Measurements from ENCODE around the gene SLCO2A1. TPM values are rescaled to one million over a fixed set of nuclear protein-coding genes. Genes with fewer than 3 reads are reported as not detected.

The SLCO2A1 gene
- total RNA-seq, 1 donor from 2014 or later = not detected

DNA sequence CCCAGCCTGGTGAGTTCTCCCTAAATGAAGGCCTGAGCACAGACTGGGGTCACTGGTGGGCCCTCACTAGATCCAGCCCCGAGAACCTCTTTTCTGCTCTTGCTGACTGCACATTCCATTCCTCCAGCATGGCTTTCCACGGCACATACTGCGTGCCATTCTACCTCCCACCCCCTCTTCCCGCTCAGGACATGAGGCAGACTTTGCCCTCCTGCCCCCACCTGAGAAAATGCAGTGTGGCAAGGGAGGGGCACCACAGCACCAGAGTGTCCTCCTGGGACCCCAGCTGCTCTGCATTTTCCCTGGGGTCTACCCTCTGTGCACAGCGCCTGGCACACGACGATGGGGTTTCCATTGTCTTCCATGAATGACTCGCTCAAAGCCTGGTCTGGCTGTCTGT is 6.1 kb upstream of the SLCO2A1 start:
- no peak for DNase-seq (ENCODE audit: low read depth)

DNA sequence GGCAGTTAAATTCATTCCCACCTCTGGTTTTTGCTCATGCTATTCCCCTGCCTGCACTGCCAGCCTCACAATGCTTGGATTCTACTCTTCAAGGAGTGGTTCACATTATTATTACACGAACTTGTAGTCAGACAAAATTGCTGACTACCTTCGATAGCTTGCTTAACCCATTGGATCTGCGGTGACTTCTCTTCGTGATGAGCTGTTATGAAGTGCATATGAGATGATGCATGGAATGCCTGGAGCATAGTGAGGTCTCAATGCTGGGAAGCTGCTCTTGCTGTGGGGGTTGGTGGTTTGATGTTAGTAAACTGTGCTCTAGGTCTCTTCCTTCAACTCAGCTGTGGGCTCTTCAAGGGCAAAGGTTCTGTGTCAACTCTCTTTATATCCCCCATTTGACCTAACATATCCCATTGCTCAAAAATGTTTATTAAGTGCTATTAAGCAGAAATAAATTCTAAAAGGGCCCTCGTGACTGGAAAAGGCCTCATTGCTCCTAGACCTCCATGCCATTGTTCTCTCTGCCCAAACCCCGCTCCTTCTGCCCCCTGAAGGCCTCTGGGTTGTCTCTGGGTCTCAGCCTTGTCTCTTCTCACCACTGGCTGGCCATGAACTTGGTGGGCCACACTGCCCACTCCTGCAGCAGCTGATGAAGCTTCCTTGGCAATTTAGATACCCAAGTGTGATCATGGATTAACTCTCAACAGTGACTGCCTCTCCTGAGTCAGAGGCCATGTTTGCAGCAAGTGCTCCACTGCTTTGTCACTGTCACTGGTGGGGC is 4.5 kb upstream of the SLCO2A1 start:
- no peak for DNase-seq (ENCODE audit: low read depth)

DNA sequence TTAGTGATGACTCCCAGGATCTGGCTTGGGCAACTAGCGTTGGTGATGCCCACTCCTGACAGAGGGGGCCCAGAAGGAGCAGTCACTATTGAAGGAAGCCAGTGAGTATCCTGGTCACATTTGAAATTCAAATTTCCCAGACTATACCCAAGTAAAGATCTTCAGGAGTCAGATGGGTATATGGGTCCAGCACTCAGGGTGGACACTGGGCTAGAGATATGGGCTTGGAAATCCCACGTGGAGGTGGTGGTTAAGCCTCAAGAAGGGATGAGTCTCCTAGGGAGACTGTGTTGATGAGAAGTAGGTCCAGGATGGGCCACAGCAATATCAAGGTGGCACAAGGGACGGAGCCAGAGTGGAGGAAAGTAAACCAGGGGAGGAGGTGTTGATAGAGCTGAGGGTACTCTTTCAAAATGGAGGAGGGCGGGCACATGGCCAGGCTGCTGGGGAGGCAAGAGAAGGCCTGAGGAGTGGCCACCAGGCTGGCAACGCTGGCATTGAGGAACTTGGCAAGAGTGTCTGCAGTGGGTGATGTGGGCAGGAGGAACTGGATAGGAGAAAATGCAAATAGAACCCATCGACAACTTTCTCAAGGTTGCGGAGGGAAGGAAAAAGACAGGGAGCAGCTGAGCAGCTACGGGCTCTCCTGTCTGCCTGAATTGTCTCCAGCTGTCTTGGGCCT is 3.7 kb upstream of the SLCO2A1 start:
- no peak for DNase-seq (ENCODE audit: low read depth)

DNA sequence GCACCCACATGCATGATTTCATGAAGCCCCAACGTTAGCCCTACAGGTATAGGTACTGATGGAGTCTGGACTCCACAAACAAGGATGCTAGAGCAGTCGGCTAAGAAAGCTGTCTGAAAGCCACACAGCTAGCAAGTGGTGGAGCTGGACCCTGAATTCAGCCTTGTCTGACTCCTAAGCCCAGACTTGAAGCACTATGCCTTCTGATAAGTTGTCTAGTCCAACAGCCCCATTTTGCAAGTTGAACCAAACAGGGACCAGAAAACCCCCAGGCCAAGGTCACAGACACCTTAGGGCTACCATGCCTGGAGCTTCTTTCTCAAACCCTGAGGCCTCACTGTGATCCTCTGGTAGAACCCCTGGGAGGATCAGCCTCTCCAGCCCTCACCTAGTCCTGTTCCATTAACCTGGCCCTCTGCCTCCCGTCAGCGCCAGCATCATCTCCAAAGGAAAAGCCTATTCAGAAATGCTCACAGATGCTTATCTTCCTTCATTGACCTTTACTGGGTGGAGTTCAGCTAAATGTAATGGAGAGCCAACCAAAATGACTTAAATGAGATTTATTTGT is 1.7 kb upstream of the SLCO2A1 start:
- no peak for DNase-seq (ENCODE audit: low read depth)

DNA sequence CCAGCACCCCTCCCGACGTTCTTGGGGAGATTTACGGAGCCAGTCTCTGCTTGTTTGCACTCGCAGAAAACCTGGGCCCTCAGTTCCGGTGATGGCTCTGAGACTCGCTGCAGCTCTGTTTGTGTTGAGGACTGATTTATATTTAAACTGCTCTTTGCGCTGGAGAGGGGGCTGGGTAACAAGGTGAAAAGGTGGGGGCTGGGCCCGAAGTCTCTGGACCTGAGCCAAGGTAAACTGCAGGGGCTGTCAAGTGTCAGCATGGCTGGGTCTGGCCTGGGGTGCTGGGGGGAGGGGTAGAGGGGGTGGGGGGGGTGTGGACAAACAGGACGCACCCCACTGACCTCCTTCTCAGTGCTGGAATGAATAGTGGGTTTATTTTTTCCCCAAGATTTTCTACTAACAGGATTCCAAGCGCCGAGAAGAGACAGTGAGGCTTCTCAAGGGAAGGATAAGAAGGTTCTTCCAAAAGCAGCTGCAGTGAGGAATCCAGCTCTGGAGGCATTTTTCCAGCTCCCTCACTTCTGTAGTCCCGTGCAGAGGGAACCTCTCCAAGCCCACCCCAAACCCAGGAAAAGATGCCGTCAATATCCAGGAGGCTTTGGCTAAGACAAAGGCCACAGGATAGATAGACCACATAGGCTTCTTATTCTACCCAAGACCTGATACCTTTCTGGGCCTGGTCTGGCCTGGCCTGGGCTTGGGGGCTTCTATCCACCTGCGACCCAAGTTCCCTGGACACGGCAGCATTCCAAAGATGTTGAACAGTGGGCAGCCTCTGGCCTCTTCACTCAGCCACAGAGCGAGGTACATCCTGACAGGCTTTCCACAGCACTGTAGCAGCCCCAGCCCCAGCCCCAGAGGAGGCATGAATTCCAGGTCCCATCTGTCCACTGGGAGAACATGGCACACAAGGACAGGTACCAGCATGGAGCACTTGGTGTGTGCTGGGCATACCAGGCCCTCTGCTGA is 938 bp upstream of the SLCO2A1 start:
- DNase-seq (ENCODE audit: low read depth) = no peak

DNA sequence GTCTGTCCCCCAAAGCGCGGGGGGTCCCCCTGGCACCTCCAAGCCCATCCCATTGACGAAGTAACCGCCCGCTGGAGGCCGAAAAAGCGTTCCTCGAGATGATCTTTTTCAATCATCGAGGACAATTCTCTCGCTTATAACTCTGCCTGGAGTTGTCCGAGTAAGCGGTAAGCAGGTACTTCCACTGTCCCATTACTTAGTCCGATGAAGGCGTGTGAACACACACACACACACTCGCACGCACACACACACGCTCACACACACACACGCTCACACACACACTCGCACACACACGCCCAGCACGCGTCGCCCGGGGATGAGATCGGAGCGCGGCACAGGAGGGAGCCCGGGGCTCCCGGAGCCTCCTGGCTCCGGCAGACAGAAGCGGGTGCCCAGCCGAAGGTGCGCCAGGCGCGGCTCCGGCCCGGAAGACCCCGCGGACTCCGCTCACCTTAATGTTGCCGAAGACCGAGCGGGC is 430 bp downstream of the SLCO2A1 start:
- peak; percentile 11 for DNase-seq (ENCODE audit: low read depth)

DNA sequence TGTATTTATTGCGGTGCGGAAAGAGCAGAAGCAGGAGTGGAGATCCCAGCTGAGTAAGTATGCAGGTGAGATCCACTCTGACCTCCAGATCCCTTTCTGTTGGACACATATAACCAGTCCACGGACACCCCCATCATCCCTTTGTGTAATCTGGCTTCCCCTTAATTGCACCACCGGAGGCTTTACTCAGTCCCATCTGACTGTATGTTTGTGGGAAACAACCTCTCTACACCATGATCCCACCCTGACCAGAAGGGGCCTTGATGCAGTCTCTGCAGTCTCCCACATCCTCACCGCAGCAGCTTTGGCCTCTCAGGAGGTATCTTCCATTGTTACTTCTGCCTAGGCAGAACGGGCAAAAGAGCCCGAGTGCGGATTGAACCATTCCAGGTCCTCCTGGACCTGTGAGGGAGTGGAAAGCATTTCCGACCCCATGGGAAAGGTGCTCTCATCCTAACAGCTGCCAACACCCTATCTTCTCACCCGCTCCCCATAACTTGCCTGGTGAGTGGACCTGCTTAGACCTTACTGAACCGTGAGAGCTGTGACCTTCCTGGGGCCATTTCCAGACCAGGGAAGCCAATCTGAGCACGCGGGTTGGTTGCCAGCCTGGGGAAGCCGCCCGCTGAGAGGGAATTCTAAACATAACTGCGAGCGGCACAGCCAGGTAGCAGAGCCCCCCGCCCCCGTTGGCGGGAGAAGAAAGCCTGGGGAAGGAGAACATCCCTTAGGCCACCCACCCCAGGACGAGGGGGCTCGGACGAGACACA is 1.1 kb downstream of the SLCO2A1 start:
- DNase-seq (ENCODE audit: low read depth) = no peak

DNA sequence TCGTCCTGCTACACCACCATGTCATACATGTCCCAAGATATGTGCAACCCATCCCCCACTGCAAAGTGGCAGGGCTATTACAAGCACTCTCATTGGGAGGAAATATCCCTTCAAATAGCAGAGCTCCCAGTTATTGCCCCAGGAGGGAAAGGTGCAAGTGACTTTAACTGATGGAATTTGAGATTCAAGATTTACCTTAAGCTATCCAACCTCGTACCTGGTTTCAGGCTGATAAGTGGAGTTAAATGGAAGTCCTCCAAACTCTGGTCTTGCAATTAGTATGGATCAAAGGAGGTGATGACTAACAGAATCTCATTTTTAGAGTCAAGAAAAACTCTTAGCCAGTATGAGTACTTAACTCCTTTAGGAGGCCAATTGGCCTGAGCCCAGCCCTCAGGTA is 2.1 kb downstream of the SLCO2A1 start:
- DNase-seq (ENCODE audit: low read depth) = no peak

DNA sequence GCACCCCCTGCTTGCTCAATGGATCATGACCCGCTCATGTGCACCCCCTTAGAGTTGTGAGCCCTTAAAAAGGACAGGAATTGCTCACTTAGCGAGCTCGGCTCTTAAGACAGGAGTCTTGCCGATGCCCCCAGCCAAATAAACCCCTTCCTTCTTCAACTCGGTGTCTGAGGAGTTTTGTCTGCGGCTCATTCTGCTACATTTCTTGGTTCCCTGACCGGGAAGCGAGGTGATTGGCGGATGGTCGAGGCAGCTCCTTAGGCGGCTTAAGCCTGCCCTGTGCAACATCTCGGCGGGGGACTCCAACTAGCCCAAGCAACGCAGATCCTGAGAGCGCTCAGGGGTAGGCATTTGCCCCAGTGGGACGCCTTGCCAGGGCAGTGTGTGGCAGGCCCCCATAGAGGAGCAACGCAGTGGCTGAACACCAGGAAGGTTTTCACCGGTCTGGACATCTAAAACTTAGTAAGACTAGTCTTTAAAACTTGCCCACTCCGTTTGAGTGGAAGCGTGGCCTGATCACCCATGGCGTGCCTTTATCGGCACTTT is 9.5 kb downstream of the SLCO2A1 start:
- DNase-seq (ENCODE audit: low read depth) = no peak

DNA sequence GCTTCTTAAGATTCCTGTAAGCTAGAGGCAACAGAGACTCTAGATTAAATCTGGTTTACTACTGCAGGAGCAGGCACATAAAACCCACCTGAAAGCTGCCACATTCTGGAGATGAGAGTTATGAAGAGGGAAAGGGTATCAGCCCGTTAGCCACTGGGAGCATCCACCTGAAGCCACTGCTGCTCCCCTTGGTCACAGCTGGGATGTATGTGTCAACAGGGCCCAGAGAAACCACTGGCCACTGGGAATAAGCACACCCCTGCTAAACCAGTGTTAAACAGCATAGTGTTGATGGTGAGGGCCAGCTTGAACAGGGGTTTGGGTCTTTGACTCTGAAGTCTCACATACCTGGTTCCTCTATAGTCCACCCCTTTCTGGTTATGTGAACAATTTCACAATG is 10.9 kb downstream of the SLCO2A1 start:
- DNase-seq (ENCODE audit: low read depth) = no peak

DNA sequence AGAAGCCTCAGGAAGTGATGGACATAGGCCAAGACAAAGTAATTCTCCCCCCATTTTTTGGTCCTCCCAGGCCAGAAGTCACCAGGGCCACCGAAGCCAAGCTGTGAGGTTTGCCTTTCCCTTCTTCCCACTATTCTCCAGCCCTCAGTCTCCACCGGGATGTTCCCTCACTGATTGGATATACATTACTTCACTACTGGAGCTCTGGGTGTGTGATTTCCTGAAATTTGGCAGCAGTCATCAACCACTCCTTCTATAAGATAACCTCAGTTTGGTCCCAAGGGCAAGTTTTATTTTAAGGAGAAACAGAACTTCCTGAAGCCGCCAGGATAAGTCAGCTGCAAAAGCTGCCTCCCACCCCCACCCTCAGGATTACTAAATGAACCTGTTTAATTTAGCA is 11.3 kb downstream of the SLCO2A1 start:
- no peak for DNase-seq (ENCODE audit: low read depth)

DNA sequence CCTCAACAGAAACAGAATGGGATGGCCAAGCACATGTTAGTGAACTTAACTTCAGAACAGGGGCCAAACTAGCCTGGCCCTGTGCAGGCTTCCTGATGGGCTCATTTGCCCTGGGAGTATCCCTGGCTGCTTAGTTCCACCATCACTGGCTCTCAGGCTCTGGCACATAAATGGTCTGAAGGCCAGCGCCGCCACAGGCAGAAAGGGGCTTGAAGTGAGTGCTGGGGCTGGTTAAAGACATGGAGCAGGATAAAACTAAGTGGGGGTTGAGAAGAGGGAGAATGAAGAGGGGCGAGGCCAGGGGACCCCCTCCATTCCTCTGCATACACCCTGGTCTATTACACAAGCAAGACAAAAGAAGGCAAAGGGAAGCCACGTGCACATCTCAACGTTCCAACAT is 12.2 kb downstream of the SLCO2A1 start:
- DNase-seq (ENCODE audit: low read depth) = no peak

DNA sequence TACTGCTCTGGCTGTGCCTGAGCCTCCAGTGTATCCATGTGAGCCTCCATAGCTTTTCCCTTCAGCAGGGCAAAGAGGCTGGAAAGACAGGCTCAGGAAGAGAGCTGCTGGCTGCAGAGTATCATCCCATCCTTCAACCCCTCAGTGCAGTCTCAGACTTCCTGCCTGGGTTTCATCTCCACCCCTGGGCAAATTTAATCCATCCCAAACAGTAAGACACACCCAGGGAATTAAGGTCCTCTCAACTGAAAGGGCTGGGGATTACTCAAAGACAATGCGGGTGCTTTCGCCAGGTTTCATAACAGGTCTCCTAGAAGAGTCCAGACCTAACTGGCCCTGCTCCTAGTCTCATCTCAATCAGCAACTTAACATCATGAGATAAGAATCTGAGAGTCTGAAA is 15.5 kb downstream of the SLCO2A1 start:
- no peak for DNase-seq (ENCODE audit: low read depth)

DNA sequence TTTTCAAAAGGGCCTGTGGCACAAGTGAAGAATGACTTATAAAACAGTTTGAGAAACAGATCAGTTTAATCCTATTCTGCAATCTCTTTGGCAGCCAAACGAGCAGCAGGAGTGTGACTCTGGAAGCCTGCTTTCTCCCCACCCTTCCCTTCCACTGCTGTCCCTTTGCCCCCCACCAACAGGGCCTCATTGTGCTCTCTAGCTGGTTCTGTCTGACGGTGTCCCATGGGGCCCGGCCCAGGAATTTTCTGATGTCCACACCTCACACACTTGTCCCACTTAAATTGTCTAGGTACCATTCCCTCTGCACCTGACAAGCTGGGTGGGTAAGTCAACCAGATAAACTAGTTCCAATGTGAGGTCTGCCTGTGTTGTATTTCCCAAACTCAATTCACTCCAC is 16.4 kb downstream of the SLCO2A1 start:
- no peak for DNase-seq (ENCODE audit: low read depth)

DNA sequence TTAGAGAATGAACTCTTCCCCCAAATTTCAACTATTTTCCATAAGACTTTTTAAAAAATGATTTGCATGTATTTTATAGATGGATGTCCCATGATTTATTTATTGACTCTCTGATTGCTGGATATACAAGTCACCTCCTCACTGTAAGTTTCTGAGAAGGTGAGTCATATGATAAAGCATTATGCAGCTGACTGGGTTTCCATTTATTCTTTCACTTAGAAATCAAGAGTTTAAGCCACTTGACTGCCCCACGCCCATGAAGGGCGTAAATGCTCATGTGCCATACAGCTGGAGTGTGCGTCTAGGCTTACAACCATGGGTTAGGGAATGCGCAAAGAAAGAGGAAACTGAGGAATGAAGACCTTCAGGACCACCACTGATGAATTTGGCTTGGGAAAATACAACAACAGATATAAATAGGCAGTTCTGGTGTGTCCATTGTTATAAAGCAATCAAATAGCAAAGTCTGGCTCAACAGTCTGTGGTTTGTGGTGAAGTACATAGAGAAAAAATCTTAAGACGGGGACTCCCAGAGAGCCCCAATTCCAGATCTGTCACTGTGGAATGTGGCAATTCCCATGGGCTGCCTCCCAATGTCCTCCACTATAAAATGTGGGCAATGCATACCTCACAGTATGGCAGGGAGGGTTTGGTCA is 20.3 kb downstream of the SLCO2A1 start:
- DNase-seq (ENCODE audit: low read depth) = peak; percentile 25

DNA sequence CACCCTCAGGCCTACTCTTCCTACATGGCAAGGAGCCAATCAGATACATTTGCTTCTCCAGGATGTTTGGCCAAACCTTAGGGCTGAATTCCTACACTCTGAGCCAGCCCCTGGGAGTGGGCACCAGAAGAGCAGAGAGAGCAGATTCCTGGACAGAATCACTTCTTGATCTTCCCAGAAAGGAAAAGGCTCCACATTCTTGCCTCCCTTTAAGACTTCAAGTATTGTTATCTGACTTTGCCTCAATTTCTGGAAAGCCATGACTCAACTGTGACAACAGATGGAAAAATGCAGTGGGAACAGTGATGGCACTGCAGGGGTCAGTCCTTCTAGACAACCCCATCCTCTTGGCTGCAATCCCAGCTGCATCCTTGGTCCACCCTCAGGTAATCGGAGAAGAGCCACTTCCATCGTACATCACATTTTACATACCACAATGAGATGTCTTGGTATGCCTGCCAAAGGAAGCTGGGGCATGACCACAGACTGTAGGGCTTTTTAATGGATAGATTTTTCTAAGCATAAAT is 21.0 kb downstream of the SLCO2A1 start:
- DNase-seq (ENCODE audit: low read depth) = peak; percentile 18

DNA sequence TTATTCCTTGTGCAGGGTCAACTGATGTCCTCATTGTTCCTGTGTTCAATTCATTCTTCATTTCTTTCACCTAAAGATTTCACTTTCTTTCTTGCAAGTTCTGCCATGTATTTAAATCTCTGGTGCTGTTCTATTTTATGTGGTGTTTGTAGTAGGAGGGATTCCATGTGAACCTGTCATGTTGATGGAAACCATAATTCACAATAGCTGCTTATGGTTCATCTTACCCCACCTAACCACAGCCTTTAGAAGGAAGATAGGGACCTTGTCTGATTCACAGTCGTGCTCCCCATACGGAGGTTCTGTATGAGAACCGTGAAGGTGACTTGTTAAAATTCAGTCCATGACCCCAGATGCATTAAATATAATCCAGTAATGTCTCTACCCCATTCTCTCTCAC is 21.9 kb downstream of the SLCO2A1 start:
- DNase-seq (ENCODE audit: low read depth) = no peak

DNA sequence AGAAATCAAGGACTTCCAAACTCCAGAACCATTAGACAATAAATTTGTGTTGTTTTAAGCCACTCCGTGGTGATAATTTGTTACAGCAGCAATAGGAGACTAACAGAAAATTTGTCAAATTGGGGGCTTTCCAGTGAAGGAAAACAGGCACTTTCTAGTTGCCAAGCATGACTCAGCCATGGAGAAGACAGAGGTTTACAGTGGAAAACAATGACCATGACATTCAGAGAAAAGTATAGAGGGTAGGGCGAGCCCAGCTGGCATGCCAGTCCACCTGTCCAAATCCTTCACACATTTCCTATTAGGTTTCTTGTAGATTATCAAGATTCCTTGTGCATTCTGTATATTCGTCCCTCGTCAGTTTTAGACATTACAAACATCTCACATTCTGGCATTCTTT is 24.9 kb downstream of the SLCO2A1 start:
- DNase-seq (ENCODE audit: low read depth) = peak; percentile 74

DNA sequence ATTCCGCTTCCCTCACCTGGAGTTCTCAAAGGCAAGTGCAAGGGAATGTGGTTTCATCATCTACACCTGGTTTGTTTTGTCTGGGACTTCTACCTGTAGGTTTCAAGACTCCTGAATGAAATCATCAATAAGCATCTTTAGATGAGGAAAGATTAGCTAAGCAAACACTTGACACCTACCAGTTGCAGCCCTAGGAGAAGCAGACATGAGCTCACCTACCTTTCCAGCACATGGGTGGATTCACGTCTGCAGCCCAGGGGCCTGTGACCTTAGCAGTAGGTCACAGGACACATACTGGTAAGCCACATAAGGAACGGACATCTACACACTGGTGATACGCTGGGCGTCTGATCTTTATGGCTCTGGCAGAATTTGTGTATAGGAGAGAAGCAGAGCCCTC is 26.7 kb downstream of the SLCO2A1 start:
- no peak for DNase-seq (ENCODE audit: low read depth)

Data from myocyte (in vitro differentiated cells).